IPS-11a (cell line): Measurements from ENCODE around the gene PBOV1.
"Not testable (repeated sequence)": the region's sequence is repeated elsewhere in the genome, so short reads cannot be mapped to it uniquely, and the experiment has no call there.

ENCODE experiments used
- H3K4me3 ChIP-seq: one replicate; pipeline ENCODE4 v1.5.1; 2013; ENCODE audit warnings: low read depth, low read length, control low read depth

The PBOV1 gene

GRCh38 chr6:138239774-138240173 lies 21.5 kb upstream of the PBOV1 start:
- H3K4me3 ChIP-seq = no peak overlapping the region

DNA sequence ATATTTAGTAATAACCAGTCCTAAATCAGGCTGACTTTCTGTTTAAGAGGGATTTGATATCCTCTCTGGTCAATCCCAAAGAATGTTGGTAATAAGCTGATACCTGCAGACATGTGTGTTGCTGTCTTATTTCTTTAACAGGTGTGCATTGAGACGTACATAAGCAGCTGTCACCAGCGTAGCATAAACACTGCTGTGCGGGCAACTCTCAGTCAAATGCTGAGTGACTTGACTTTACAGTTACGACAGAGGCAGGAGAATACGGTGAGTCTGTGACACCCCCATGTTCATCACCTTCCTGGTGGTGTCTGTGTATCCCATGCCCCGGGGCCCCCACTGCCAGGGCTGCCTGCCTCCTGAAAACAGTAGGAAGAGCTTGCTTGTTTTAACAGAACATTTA lies 20.1 kb upstream of the PBOV1 start:
- H3K4me3 ChIP-seq = no peak overlapping the region

DNA sequence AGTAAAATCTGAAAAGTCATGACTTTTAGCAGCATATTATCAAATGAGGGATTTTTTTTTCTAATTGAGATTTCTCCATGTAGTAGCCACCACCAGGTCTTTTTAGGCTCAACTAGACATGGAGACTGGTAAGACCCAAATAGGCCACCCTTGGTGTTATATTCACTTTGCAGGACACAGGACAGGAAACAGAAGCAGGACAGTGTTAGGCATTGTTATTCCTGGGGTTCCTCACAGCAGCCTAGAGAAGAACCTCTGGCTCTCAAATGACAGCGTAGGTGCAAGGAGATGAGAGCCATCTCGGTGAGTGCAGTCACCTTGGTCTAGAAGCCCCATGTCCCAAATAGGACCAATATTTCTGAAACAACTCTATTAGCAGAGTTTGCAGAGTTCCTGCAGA lies 19.2 kb upstream of the PBOV1 start:
- no peak overlapping the region for H3K4me3 ChIP-seq

DNA sequence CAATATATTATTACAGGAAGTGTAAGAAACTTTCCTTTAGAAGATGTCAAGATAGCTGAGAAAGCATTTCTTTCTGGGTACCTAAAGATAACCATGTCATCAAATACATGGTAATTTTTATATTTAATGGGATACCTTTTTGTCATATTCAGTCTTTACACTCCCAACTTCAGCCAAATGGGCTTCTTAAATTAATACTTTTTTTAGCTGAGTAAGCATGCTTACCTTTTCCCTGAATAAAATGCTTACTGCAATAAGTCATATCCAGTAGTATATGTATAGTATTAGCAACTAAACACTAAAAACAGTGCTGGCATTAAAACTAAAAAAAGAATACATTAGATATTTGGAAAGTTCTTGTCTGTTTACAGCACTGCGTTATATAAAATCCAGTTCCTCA lies 17.4 kb upstream of the PBOV1 start:
- no peak overlapping the region for H3K4me3 ChIP-seq

GRCh38 chr6:138235205-138235604 lies 16.9 kb upstream of the PBOV1 start:
- H3K4me3 ChIP-seq = no peak overlapping the region

DNA sequence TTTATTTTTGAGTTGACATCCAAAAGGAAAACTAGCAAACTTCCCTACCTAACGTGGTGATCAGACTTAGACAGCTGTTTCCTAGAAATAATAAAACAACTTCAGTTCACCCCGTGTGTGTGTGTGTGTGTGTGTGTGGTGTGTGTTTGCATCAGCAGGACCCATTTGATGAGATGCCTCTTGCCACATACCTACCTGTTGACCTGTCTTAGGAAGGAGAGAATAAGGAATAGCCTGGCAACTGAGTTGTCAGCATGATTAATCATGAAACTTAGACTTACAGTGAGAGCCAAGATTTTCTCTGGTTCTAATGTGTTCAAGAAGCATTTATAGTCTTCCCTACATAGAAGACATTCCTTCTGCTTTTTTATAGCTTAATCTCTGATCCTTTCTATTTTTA lies 16.1 kb upstream of the PBOV1 start:
- no peak overlapping the region for H3K4me3 ChIP-seq

DNA sequence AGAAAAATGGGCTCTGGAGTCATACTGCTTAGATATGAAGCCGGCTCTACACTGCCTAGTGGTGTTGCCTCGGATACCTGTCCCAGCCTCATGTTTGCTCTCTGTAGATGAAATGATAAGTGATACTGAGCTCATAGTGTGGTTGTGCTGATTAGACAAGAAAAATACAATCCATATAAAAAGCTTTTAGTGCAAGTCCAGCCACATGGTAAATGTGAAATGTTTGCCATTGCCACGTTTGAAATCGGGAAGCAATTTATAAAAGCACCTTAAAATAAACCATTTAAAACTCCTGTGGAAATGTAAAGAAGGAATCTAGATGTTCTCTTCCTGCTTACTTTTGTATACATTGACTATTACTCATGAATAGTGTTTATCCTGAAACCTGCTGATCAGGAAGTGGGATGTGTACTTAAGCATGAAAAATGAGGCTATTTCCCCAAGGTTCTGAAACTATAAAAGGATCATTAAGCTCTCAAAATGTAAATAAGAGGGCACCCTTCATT lies 13.1 kb upstream of the PBOV1 start:
- H3K4me3 ChIP-seq = no peak overlapping the region

DNA sequence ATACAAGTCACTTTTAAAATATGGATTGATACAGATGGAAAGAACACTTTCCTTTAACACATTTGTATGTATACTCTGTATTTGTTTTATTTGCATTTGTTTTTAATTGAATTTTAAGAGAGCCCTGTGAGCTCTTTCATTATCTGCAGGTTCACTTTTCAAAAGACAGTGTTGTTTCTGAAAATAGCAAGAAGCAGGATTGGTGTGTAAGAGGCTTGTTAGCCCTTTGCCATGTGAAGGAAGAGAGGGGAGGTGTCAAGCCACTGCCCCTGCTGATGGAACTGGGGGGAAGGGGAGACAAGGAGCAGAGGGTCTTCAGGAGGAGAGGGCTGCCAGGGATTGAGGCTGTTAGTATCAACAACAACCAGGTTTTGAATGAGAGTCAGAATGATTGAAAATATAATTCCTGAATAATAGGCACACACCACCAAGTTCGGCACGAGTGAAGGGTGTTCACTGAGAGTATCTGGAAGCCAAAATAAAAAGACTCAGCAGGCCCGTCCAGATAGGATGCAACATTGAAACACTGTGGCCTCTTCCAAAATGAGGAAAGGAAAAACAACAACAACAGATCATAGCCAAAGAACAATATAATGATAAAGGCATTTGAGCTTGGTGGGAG lies 12.6 kb upstream of the PBOV1 start:
- H3K4me3 ChIP-seq = no peak overlapping the region

DNA sequence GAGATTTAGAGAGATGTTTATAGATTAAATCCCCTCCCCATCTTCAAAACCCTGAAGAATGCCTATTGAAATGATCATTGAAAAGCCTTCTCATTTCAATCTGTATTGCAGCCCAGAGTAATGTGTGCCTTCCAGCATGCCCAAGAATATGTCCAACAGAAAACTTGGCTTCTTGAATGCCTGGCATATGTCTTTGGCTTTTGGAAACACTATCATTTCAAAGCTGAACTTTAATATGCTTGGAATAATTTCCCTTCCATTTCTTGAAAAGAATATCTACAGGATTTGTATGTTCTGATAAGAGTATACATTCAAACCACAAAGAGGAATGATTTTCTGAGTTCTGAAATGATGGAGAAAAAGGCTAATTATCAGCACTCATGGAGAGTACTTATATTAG lies 11.9 kb upstream of the PBOV1 start:
- H3K4me3 ChIP-seq = no peak overlapping the region

GRCh38 chr6:138229663-138230179 lies 11.4 kb upstream of the PBOV1 start:
- H3K4me3 ChIP-seq = no peak overlapping the region

- H3K4me3 ChIP-seq = no peak overlapping the region
These were observed 10.8 kb upstream of the PBOV1 start for GRCh38 chr6:138229072-138229471.

- no peak overlapping the region for H3K4me3 ChIP-seq
These were observed 9.1 kb upstream of the PBOV1 start for GRCh38 chr6:138227316-138227781.

- H3K4me3 ChIP-seq = no peak overlapping the region
These were observed 8.5 kb upstream of the PBOV1 start for GRCh38 chr6:138226700-138227315.

GRCh38 chr6:138225953-138226352 lies 7.7 kb upstream of the PBOV1 start:
- H3K4me3 ChIP-seq = no peak overlapping the region

DNA sequence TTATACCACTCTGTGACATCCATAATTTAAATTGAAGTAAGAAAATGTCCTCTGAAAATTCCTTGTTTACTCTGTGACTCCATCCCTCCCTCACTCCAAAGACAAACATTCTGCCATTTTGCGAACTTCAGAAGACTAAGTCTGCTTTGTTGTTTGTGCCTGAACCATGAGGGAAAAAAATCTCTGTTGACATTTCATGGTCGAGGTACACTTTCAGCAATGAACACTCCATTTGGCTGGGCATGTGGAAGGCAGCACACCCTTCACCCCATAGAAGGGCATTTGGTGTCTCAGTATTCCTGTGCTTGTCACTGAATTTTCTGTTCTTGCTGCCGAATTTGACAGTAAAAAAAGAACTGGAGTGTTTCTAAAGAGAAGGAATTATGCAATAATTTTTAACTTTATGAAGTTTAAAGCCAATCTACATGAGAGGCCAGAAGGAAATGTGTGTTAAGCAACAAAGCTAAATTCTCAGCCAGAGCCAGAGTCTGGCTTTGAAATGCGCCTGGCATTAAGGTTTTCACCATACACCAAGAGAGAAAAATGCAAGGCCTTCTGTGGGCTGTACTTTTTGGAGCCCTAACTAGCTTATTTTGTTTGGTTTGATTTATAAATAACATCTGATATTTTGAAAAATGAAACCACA lies 4.7 kb upstream of the PBOV1 start:
- no peak overlapping the region for H3K4me3 ChIP-seq

- no peak overlapping the region for H3K4me3 ChIP-seq
These were observed 1.6 kb upstream of the PBOV1 start for GRCh38 chr6:138219901-138220300.

DNA sequence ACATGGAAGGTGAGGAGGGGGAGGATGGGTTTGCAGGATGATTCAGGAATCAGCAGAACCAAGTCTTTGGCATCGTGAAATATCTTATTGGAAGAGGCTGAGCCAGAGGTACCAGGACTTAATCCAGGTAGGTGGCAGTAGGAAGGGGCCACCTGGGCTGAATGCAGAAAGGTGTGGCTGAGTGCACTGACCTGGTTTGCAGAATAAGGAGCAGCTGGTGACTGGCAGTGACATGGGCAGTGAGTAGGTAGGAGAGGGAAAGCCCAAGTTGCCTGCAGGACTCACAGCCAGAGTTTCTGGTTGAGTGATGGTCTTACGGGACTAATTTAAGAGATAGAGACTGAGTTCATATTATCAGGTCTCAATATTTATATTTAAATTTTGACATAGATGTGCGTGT lies 1.1 kb upstream of the PBOV1 start:
- no peak overlapping the region for H3K4me3 ChIP-seq

DNA sequence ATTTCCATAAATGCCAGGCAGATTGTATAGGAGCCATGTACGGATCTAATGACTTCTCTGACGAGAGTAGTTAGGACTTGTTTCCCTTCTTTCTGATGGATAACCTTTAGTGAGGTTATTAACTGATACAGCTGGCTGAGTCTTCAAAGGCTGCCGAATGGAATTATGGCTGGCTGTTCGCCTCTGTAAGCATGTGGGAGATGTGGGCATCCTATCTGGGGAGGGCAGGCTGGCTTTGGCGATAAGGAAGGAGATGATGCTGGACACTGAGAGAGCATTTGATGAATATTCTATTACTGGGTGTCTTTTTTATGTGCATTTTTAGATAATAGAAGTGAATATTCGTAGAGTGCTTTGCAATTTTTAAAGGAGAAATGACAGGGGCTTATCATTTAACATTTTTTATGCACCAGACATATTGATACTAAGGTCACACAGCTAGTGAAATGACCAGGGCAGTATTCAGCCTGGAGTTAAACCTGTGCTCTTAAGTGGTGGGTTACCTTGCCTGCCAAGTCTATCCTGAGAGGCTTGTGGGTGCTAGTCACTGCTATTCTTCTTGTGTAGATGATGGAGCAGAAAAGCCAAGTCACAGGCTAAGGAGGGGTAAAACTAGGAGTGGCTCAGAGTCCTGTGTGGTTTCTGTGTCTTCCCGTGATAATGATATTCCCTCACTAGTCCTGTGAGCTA lies 3.1 kb downstream of the PBOV1 start:
- no peak overlapping the region for H3K4me3 ChIP-seq

GRCh38 chr6:138212530-138212929 lies 5.8 kb downstream of the PBOV1 start:
- not testable (repeated sequence) for H3K4me3 ChIP-seq

DNA sequence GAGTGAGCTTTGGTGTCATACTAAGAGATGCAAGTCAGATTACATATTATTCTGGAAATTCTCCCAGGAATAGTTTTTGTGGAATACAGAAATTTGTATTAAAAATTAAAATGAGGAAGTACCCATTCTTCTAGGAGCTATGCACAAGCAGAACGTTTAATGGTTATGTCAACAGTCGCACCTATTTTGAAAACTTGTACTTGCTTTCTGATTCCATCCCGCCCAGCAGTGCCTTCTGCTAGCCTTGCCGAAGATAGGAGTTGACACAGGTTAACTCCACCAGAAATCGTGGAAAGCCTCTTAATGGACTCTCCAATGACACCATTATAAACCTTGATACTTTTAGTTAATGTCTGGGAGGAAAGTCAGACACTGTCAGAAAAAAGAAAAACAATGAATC lies 6.7 kb downstream of the PBOV1 start:
- no peak overlapping the region for H3K4me3 ChIP-seq

GRCh38 chr6:138211048-138211581 lies 7.2 kb downstream of the PBOV1 start:
- no peak overlapping the region for H3K4me3 ChIP-seq
